ENCODE results near the gene ABCB4.

- no peak for TF ChIP-seq CTCF (IDR thresholded peaks at IDR 0.05)
- no peak for TF ChIP-seq POLR2A (IDR thresholded peaks at IDR 0.05)
Observed at GRCh38 chr7:87473192-87473591, 2.3 kb downstream of the ABCB4 start.
